ENCODE results near the gene SPATS2L.

Gene SPATS2L

DNA sequence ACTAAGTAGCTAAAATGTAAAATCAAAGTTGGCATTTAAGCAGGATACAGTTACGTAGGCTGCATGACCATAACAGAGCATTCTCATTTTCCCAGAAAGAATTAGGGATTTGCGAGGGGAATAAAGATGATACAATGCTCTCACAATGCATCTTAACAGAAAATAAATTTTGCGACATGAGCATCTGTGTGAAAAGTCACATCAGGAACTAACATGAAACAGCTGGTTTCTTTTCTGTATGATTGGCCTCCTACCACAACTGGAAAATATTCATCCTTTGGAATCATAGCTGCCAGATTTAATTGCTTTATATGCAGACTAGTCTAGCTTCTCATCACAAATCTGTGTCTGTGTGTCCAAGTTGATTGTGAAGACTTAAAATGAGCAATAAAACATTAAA lies 137.4 kb downstream of the SPATS2L start:
- H3K4me1 ChIP-seq (ENCODE audit: control insufficient read depth, insufficient read depth, low read length), result no peaks in the 10 kb centered on the region
- no peaks in the 10 kb centered on the region for H3K27me3 ChIP-seq (ENCODE audit: control insufficient read depth, insufficient read depth, low read length)
- no peaks in the 10 kb centered on the region for H3K36me3 ChIP-seq (ENCODE audit: control insufficient read depth, insufficient read depth, low read length)
- no peak overlapping the region for H3K4me3 ChIP-seq (ENCODE audit: low read depth, low read length)
- no peak overlapping the region for H3K9ac ChIP-seq (ENCODE audit: low read depth, low read length)
- H3K9me3 ChIP-seq (ENCODE audit: control insufficient read depth, insufficient read depth, low read length), result no peaks in the 10 kb centered on the region

- Histone ChIP-seq H3K9me3 (ENCODE audit: control insufficient read depth, insufficient read depth, low read length) (no peaks in the 10 kb centered on the region), H3K27me3 (ENCODE audit: control insufficient read depth, insufficient read depth, low read length) (no peaks in the 10 kb centered on the region), H3K36me3 (ENCODE audit: control insufficient read depth, insufficient read depth, low read length) (no peaks in the 10 kb centered on the region), H3K9ac (ENCODE audit: low read depth, low read length) (no peak overlapping the region), H3K4me1 (ENCODE audit: control insufficient read depth, insufficient read depth, low read length) (no peaks in the 10 kb centered on the region), H3K4me3 (ENCODE audit: low read depth, low read length) (no peak overlapping the region)
Observed at GRCh38 chr2:200444530-200444929, 138.0 kb downstream of the SPATS2L start.

- Histone ChIP-seq H3K9ac (ENCODE audit: low read depth, low read length) (no peak overlapping the region), H3K9me3 (ENCODE audit: control insufficient read depth, insufficient read depth, low read length) (no peaks in the 10 kb centered on the region), H3K27me3 (ENCODE audit: control insufficient read depth, insufficient read depth, low read length) (no peaks in the 10 kb centered on the region), H3K36me3 (ENCODE audit: control insufficient read depth, insufficient read depth, low read length) (no peaks in the 10 kb centered on the region), H3K4me3 (ENCODE audit: low read depth, low read length) (no peak overlapping the region), H3K4me1 (ENCODE audit: control insufficient read depth, insufficient read depth, low read length) (no peaks in the 10 kb centered on the region)
Observed at GRCh38 chr2:200445284-200445683, 138.8 kb downstream of the SPATS2L start.

- H3K9me3 ChIP-seq (ENCODE audit: control insufficient read depth, insufficient read depth, low read length), result no peaks in the 10 kb centered on the region
- no peaks in the 10 kb centered on the region for H3K4me1 ChIP-seq (ENCODE audit: control insufficient read depth, insufficient read depth, low read length)
- H3K36me3 ChIP-seq (ENCODE audit: control insufficient read depth, insufficient read depth, low read length), result no peaks in the 10 kb centered on the region
- no peak overlapping the region for H3K4me3 ChIP-seq (ENCODE audit: low read depth, low read length)
- no peaks in the 10 kb centered on the region for H3K27me3 ChIP-seq (ENCODE audit: control insufficient read depth, insufficient read depth, low read length)
- no peak overlapping the region for H3K9ac ChIP-seq (ENCODE audit: low read depth, low read length)
Observed at GRCh38 chr2:200446612-200447011, 140.1 kb downstream of the SPATS2L start.

GRCh38 chr2:200447139-200447855 lies 140.8 kb downstream of the SPATS2L start:
- Histone ChIP-seq H3K9ac (ENCODE audit: low read depth, low read length) (no peak overlapping the region), H3K9me3 (ENCODE audit: control insufficient read depth, insufficient read depth, low read length) (no peaks in the 10 kb centered on the region), H3K4me1 (ENCODE audit: control insufficient read depth, insufficient read depth, low read length) (no peaks in the 10 kb centered on the region), H3K27me3 (ENCODE audit: control insufficient read depth, insufficient read depth, low read length) (no peaks in the 10 kb centered on the region), H3K36me3 (ENCODE audit: control insufficient read depth, insufficient read depth, low read length) (no peaks in the 10 kb centered on the region), H3K4me3 (ENCODE audit: low read depth, low read length) (no peak overlapping the region)

- Histone ChIP-seq H3K9ac (ENCODE audit: low read depth, low read length) (no peak overlapping the region), H3K36me3 (ENCODE audit: control insufficient read depth, insufficient read depth, low read length) (no peaks in the 10 kb centered on the region), H3K9me3 (ENCODE audit: control insufficient read depth, insufficient read depth, low read length) (no peaks in the 10 kb centered on the region), H3K27me3 (ENCODE audit: control insufficient read depth, insufficient read depth, low read length) (no peaks in the 10 kb centered on the region), H3K4me1 (ENCODE audit: control insufficient read depth, insufficient read depth, low read length) (no peaks in the 10 kb centered on the region), H3K4me3 (ENCODE audit: low read depth, low read length) (no peak overlapping the region)
Observed at GRCh38 chr2:200448455-200448854, 142.0 kb downstream of the SPATS2L start.

- Histone ChIP-seq H3K27me3 (ENCODE audit: control insufficient read depth, insufficient read depth, low read length) (no peaks in the 10 kb centered on the region), H3K9me3 (ENCODE audit: control insufficient read depth, insufficient read depth, low read length) (no peaks in the 10 kb centered on the region), H3K36me3 (ENCODE audit: control insufficient read depth, insufficient read depth, low read length) (no peaks in the 10 kb centered on the region), H3K4me3 (ENCODE audit: low read depth, low read length) (no peak overlapping the region), H3K4me1 (ENCODE audit: control insufficient read depth, insufficient read depth, low read length) (no peaks in the 10 kb centered on the region), H3K9ac (ENCODE audit: low read depth, low read length) (no peak overlapping the region)
Observed at GRCh38 chr2:200449149-200449548, 142.7 kb downstream of the SPATS2L start.

DNA sequence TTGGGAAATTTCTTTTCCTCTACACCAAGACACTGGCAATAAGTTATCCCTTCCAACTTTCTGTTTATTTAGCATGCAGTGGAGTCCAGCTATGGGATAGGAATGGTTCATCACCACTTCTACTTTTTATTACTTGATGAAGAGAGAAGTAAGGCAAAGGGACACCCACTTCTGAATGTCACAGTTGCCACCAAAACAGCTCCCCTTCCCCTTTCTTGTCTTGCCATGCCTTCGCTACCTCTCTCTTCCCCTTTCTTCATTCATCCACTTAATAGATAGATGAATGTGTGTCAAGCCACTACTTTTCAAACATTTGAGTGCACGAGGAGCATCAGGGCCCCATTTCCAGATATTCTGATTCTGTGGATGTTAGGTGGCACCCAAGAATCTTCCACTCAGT lies 143.8 kb downstream of the SPATS2L start:
- no peaks in the 10 kb centered on the region for H3K9me3 ChIP-seq (ENCODE audit: control insufficient read depth, insufficient read depth, low read length)
- no peaks in the 10 kb centered on the region for H3K36me3 ChIP-seq (ENCODE audit: control insufficient read depth, insufficient read depth, low read length)
- H3K9ac ChIP-seq (ENCODE audit: low read depth, low read length), result no peak overlapping the region
- no peaks in the 10 kb centered on the region for H3K27me3 ChIP-seq (ENCODE audit: control insufficient read depth, insufficient read depth, low read length)
- no peaks in the 10 kb centered on the region for H3K4me1 ChIP-seq (ENCODE audit: control insufficient read depth, insufficient read depth, low read length)
- no peak overlapping the region for H3K4me3 ChIP-seq (ENCODE audit: low read depth, low read length)

- H3K36me3 ChIP-seq (ENCODE audit: control insufficient read depth, insufficient read depth, low read length), result no peaks in the 10 kb centered on the region
- H3K9me3 ChIP-seq (ENCODE audit: control insufficient read depth, insufficient read depth, low read length), result no peaks in the 10 kb centered on the region
- H3K4me3 ChIP-seq (ENCODE audit: low read depth, low read length), result no peak overlapping the region
- no peaks in the 10 kb centered on the region for H3K27me3 ChIP-seq (ENCODE audit: control insufficient read depth, insufficient read depth, low read length)
- no peak overlapping the region for H3K9ac ChIP-seq (ENCODE audit: low read depth, low read length)
- H3K4me1 ChIP-seq (ENCODE audit: control insufficient read depth, insufficient read depth, low read length), result no peaks in the 10 kb centered on the region
Observed at GRCh38 chr2:200451511-200451910, 145.0 kb downstream of the SPATS2L start.

DNA sequence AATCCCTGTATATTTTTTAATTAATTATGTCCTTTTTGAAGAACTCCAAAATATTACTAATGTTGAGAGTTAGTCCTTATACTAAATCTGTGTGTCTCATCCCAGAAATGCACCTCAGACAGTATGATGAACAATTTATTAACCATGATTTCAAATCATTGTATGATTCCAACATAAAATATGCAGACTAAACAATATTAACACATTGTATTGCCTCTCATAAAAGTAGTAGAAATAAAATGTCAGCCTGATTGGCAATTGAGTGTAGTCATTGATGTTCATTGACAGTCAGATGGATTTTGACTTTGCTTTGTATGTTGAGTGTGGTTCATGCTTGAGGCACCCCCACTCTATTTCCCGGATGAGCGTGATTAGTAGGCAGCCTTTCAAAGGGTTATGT lies 145.9 kb downstream of the SPATS2L start:
- no peaks in the 10 kb centered on the region for H3K4me1 ChIP-seq (ENCODE audit: control insufficient read depth, insufficient read depth, low read length)
- no peaks in the 10 kb centered on the region for H3K9me3 ChIP-seq (ENCODE audit: control insufficient read depth, insufficient read depth, low read length)
- H3K27me3 ChIP-seq (ENCODE audit: control insufficient read depth, insufficient read depth, low read length), result no peaks in the 10 kb centered on the region
- no peaks in the 10 kb centered on the region for H3K36me3 ChIP-seq (ENCODE audit: control insufficient read depth, insufficient read depth, low read length)
- H3K4me3 ChIP-seq (ENCODE audit: low read depth, low read length), result no peak overlapping the region
- no peak overlapping the region for H3K9ac ChIP-seq (ENCODE audit: low read depth, low read length)

DNA sequence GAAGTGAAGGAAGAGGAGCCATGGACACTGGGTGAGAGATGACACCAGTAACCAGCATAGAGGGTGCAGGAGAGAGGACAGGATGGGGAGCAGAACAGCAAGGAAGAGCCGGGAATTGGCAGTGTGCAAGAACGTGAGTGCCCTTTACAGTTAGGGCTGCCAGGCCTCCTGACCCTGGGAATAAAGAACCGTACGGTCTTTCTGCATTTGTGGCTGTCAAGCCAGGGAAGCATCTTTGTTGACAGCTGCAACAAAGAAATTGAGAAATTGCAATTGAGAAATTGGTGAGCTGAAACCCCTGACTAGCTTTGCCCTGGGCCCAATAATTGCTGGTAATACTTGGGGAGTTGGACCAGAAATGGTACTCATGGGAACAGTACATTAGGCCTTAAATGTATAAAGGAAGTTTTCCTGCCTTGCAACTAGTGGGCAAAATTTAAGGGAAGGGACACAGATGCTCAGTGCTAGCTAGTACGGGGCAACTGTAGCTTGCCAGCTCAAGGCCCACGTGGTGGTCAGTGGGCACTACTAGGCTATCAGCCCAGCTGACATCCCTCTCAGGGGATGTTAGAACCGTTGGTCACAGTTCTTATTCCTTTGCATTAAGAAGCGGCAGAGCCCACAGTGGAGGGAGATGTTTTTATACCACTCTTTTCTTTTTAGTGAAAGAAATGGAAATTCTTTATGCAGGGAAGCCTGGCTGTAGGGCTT lies 146.8 kb downstream of the SPATS2L start:
- no peaks in the 10 kb centered on the region for H3K27me3 ChIP-seq (ENCODE audit: control insufficient read depth, insufficient read depth, low read length)
- no peak overlapping the region for H3K9ac ChIP-seq (ENCODE audit: low read depth, low read length)
- no peaks in the 10 kb centered on the region for H3K36me3 ChIP-seq (ENCODE audit: control insufficient read depth, insufficient read depth, low read length)
- no peak overlapping the region for H3K4me3 ChIP-seq (ENCODE audit: low read depth, low read length)
- no peaks in the 10 kb centered on the region for H3K9me3 ChIP-seq (ENCODE audit: control insufficient read depth, insufficient read depth, low read length)
- no peaks in the 10 kb centered on the region for H3K4me1 ChIP-seq (ENCODE audit: control insufficient read depth, insufficient read depth, low read length)

GRCh38 chr2:200453853-200454534 lies 147.5 kb downstream of the SPATS2L start:
- Histone ChIP-seq H3K4me1 (ENCODE audit: control insufficient read depth, insufficient read depth, low read length) (no peaks in the 10 kb centered on the region), H3K9ac (ENCODE audit: low read depth, low read length) (no peak overlapping the region), H3K4me3 (ENCODE audit: low read depth, low read length) (no peak overlapping the region), H3K27me3 (ENCODE audit: control insufficient read depth, insufficient read depth, low read length) (no peaks in the 10 kb centered on the region), H3K36me3 (ENCODE audit: control insufficient read depth, insufficient read depth, low read length) (no peaks in the 10 kb centered on the region), H3K9me3 (ENCODE audit: control insufficient read depth, insufficient read depth, low read length) (no peaks in the 10 kb centered on the region)
